Fibroblast of lung (primary cell): ENCODE results near the gene DXO. TPM values are rescaled to one million over a fixed set of nuclear protein-coding genes. Genes with fewer than 3 reads are reported as not detected.

ENCODE experiments used
- DNase-seq, 2 donors: peaks; one replicate each; pipeline versions ENCODE4 v3.0.0 to v3.0.0-alpha.2; 2010; ENCODE audit warnings: low read depth in 2 of 2
- H2AFZ ChIP-seq: 2 replicates; pipeline ENCODE4 v1.5.1; 2012; ENCODE audit warnings: low read length, control low read depth, inconsistent platforms
- H3K27ac ChIP-seq: 2 replicates; pipeline ENCODE4 v1.5.1; 2011; ENCODE audit warnings: low read length, control low read depth; ENCODE audit not compliant: insufficient read depth
- H3K27me3 ChIP-seq: 2 replicates; pipeline ENCODE4 v1.5.1; 2011; ENCODE audit warnings: mild to moderate bottlenecking, low read length; ENCODE audit not compliant: control insufficient read depth, insufficient read depth
- H3K36me3 ChIP-seq: 2 replicates; pipeline ENCODE4 v1.5.1; 2011; ENCODE audit warnings: low read length; ENCODE audit not compliant: control insufficient read depth, insufficient read depth
- H3K4me1 ChIP-seq: 2 replicates; pipeline ENCODE4 v1.5.1; 2011; ENCODE audit warnings: low read length; ENCODE audit not compliant: control insufficient read depth, insufficient read depth; ENCODE audit errors: extremely low read depth
- H3K4me2 ChIP-seq: 2 replicates; pipeline ENCODE4 v1.5.1; 2011; ENCODE audit warnings: low read length, control low read depth; ENCODE audit not compliant: insufficient read depth; ENCODE audit errors: extremely low read depth
- H3K4me3 ChIP-seq, 4 experiments: fragments of 200-600 bp in 1 of 4; sonication (generic) in 1 of 4; replicated peaks in 1 of 4; 2 replicates each; pipeline ENCODE4 v1.5.1; 2011 to 2016; ENCODE audit warnings: low read length in 4 of 4, low read depth in 3 of 4, mild to moderate bottlenecking in 3 of 4, control low read depth in 2 of 4, inconsistent platforms in 1 of 4, mixed read lengths in 1 of 4; ENCODE audit not compliant: insufficient read depth in 1 of 4; ENCODE audit errors: control extremely low read depth in 1 of 4
- H3K79me2 ChIP-seq: 2 replicates; pipeline ENCODE4 v1.5.1; 2012; ENCODE audit warnings: mild to moderate bottlenecking, low read length, inconsistent platforms; ENCODE audit not compliant: control insufficient read depth, insufficient read depth
- H3K9ac ChIP-seq: 2 replicates; pipeline ENCODE4 v1.5.1; 2011; ENCODE audit warnings: mild to moderate bottlenecking, low read length, control low read depth; ENCODE audit not compliant: insufficient read depth
- H3K9me3 ChIP-seq: 2 replicates; pipeline ENCODE4 v1.5.1; 2012; ENCODE audit warnings: low read depth, low read length; ENCODE audit not compliant: control insufficient read depth, insufficient read depth
- H4K20me1 ChIP-seq: 2 replicates; pipeline ENCODE4 v1.5.1; 2011; ENCODE audit warnings: low read length; ENCODE audit not compliant: control insufficient read depth, insufficient read depth; ENCODE audit errors: extremely low read depth
- CTCF ChIP-seq, 2 donors: IDR thresholded peaks in 1 of 2; conservative IDR thresholded peaks in 1 of 2; 1 replicate in 1 of 2; 2 replicates in 1 of 2; pipeline ENCODE4 v1.5.1; 2011 to 2012; ENCODE audit warnings: low read length in 2 of 2, control low read depth in 1 of 2, inconsistent platforms in 1 of 2, low read depth in 1 of 2, mild to moderate bottlenecking in 1 of 2
- EZH2 ChIP-seq: IDR thresholded peaks from 2 replicates; pipeline ENCODE4 v1.5.1; 2012; ENCODE audit warnings: low read length, control low read depth, mild to moderate bottlenecking; ENCODE audit errors: missing control alignments
- polyA plus RNA-seq, 2 donors: library from polyadenylated mRNA; depleted of rRNA in 1 of 2; stranded (reverse) in 1 of 2; unstranded in 1 of 2; fragments of >200 nt; gene quantifications; 2 replicates each; pipeline ENCODE4 v1.2.1, GENCODE V29; 2011 to 2012; ENCODE audit warnings: missing spikeins in 1 of 2
- total RNA-seq: library from RNA; depleted of rRNA; stranded (reverse); fragments of >200 nt; gene quantifications from 2 replicates; pipeline ENCODE4 v1.2.1, GENCODE V29; 2014

Gene DXO
- total and polyA plus RNA-seq, 2 donors (not counting 1 experiment from before 2014, with no cell fraction given) = 9.1 to 14.0 TPM

GRCh38 chr6:31965700-31966099 lies 6.2 kb downstream of the DXO start:
- DNase-seq = no peak
- TF ChIP-seq CTCF (conservative IDR thresholded peaks at IDR 0.05 in 1 of 2, IDR thresholded peaks at IDR 0.05 in 1 of 2; ENCODE audit: low read depth in 1 of 2, low read length in 2 of 2) (no peak), EZH2 (no peak)
- no peaks in the 10 kb centered on the region for H4K20me1 ChIP-seq
- peaks cover 8% of the 10 kb centered on the region for H3K79me2 ChIP-seq
- no peaks in the 10 kb centered on the region for H3K9me3 ChIP-seq
- H3K36me3 ChIP-seq = peaks cover 39% of the 10 kb centered on the region
- H3K4me1 ChIP-seq = peaks cover 8% of the 10 kb centered on the region
- no peak overlapping the region for H3K4me3 ChIP-seq
- H3K27ac ChIP-seq = no peak overlapping the region
- no peaks in the 10 kb centered on the region for H3K27me3 ChIP-seq
- H3K9ac ChIP-seq = no peak overlapping the region
- no peak overlapping the region for H3K4me2 ChIP-seq
- no peak overlapping the region for H2AFZ ChIP-seq

- no peaks in the 10 kb centered on the region for H4K20me1 ChIP-seq
- H3K4me3 ChIP-seq = no peak overlapping the region
- H3K79me2 ChIP-seq = peaks cover 5% of the 10 kb centered on the region
- DNase-seq = no peak
- TF ChIP-seq EZH2 (no peak), CTCF (conservative IDR thresholded peaks at IDR 0.05 in 1 of 2, IDR thresholded peaks at IDR 0.05 in 1 of 2; ENCODE audit: low read depth in 1 of 2, low read length in 2 of 2) (no peak)
- no peak overlapping the region for H3K9ac ChIP-seq
- no peaks in the 10 kb centered on the region for H3K4me1 ChIP-seq
- H3K27ac ChIP-seq = no peak overlapping the region
- no peaks in the 10 kb centered on the region for H3K9me3 ChIP-seq
- H3K4me2 ChIP-seq = no peak overlapping the region
- H2AFZ ChIP-seq = no peak overlapping the region
- H3K27me3 ChIP-seq = no peaks in the 10 kb centered on the region
- peaks cover 24% of the 10 kb centered on the region for H3K36me3 ChIP-seq
These were observed 8.0 kb downstream of the DXO start for GRCh38 chr6:31963921-31964320.

GRCh38 chr6:31961616-31962015 lies 10.3 kb downstream of the DXO start:
- Histone ChIP-seq H3K27ac (no peak overlapping the region), H3K4me1 (peaks cover 3% of the 10 kb centered on the region), H2AFZ (no peak overlapping the region), H3K9me3 (no peaks in the 10 kb centered on the region), H3K9ac (no peak overlapping the region), H3K27me3 (no peaks in the 10 kb centered on the region), H3K4me3 (no peak overlapping the region), H3K4me2 (no peak overlapping the region), H3K79me2 (peaks cover 23% of the 10 kb centered on the region), H3K36me3 (peaks cover 20% of the 10 kb centered on the region), H4K20me1 (no peaks in the 10 kb centered on the region)
- no peak for DNase-seq
- TF ChIP-seq EZH2 (no peak), CTCF (conservative IDR thresholded peaks at IDR 0.05 in 1 of 2, IDR thresholded peaks at IDR 0.05 in 1 of 2; ENCODE audit: low read depth in 1 of 2, low read length in 2 of 2) (no peak)
